K562 (cell line): ENCODE data around the gene SH3RF1. TPM values are rescaled to one million over a fixed set of nuclear protein-coding genes. Genes with fewer than 3 reads are reported as not detected.

Source experiments
- ATAC-seq: fragments of 200-7000 bp; cut with Tn5 transposase; 3 replicates; pipeline ENCODE4 v1.9.1; 2020; ENCODE audit warnings: moderate library complexity
- BruUV-seq: library from RNA; stranded (reverse); fragments of 400-500 nt; replicated peaks from 2 replicates; lab custom pipeline; 2021; lab: Mats Ljungman, UMichigan
- CTCF ChIA-PET: fragments of 300-600 bp; formaldehyde crosslinking; extraction: SDS; loops from one replicate; lab custom pipeline; 2021; ENCODE audit warnings: low intra/inter-chr PET ratio; lab: Yijun Ruan, JAX
- POLR2A ChIA-PET: fragments of 300-600, 350-650 bp; sonication (Branson Sonifier 250); formaldehyde crosslinking; extraction: SDS; loops from one replicate; lab custom pipeline; 2021; ENCODE audit warnings: antibody characterized with exemption, inconsistent platforms; lab: Yijun Ruan, JAX
- DNase-seq, 4 experiments: peaks; one replicate each; pipeline versions ENCODE4 v3.0.0 to v3.0.0-alpha.2; 2011 to 2018; ENCODE audit warnings: low spot score in 3 of 4, mixed read lengths in 3 of 4; ENCODE audit errors: extremely low read depth in 1 of 4
- FAIRE-seq: peaks from 2 replicates; lab custom pipeline; 2011; peaks lifted over from hg19 to GRCh38; lab: Jason Lieb, UNC
- H2AFZ ChIP-seq: 2 replicates; pipeline ENCODE4 v1.6.0; 2011; ENCODE audit warnings: low read depth, low read length, control low read depth, inconsistent platforms
- H3K27ac ChIP-seq: fragments of 200-600 bp; 3 replicates; pipeline ENCODE4 v1.8.0; 2011; ENCODE audit warnings: low read depth, mild to moderate bottlenecking, control low read depth, inconsistent platforms, low read length, moderate library complexity, mixed read lengths; ENCODE audit errors: extremely low read depth
- H3K27me3 ChIP-seq, 2 experiments: fragments of 300-600 bp in 1 of 2; 2 replicates in 1 of 2; 3 replicates in 1 of 2; pipeline versions ENCODE4 v1.6.0 to v1.8.0; 2011; ENCODE audit warnings: inconsistent platforms in 2 of 2, low read length in 2 of 2, mild to moderate bottlenecking in 1 of 2, mixed read lengths in 1 of 2, moderate library complexity in 1 of 2; ENCODE audit not compliant: control insufficient read depth in 2 of 2, insufficient read depth in 2 of 2
- H3K36me3 ChIP-seq: fragments of 300-600 bp; 3 replicates; pipeline ENCODE4 v1.8.0; 2011; ENCODE audit warnings: mild to moderate bottlenecking, low read length, inconsistent platforms; ENCODE audit not compliant: control insufficient read depth, insufficient read depth
- H3K4me1 ChIP-seq, 2 experiments: fragments of 200-600 bp in 1 of 2; replicated peaks in 1 of 2; 2 replicates in 1 of 2; 3 replicates in 1 of 2; pipeline versions ENCODE4 v1.5.1 to v1.8.0; 2011; ENCODE audit warnings: inconsistent platforms in 2 of 2, low read length in 2 of 2, mild to moderate bottlenecking in 1 of 2, mixed read lengths in 1 of 2, moderate library complexity in 1 of 2; ENCODE audit not compliant: control insufficient read depth in 2 of 2, insufficient read depth in 2 of 2
- H3K4me2 ChIP-seq: 2 replicates; pipeline ENCODE4 v1.6.1; 2011; ENCODE audit warnings: low read length, control low read depth, inconsistent platforms, mixed read lengths; ENCODE audit not compliant: insufficient read depth
- H3K4me3 ChIP-seq: fragments of 200-600 bp; sonication (generic), shearing (Covaris generic); 2 replicates; pipeline ENCODE4 v1.5.1; 2016; ENCODE audit warnings: control low read depth, inconsistent platforms
- H3K79me2 ChIP-seq: fragments of 200-600 bp; 3 replicates; pipeline ENCODE4 v1.8.0; 2011; ENCODE audit warnings: low read length, inconsistent platforms; ENCODE audit not compliant: control insufficient read depth, insufficient read depth
- H3K9ac ChIP-seq, 2 experiments: 2 replicates each; pipeline versions ENCODE4 v1.6.0 to v1.6.1; 2011; ENCODE audit warnings: low read depth in 2 of 2, low read length in 2 of 2, control low read depth in 1 of 2, inconsistent platforms in 1 of 2, mild to moderate bottlenecking in 1 of 2, mixed read lengths in 1 of 2; ENCODE audit not compliant: insufficient read depth in 1 of 2
- H3K9me1 ChIP-seq: one replicate; pipeline ENCODE4 v1.6.0; 2011; ENCODE audit warnings: inconsistent platforms, mild to moderate bottlenecking, low read length, moderate library complexity; ENCODE audit not compliant: control insufficient read depth, insufficient read depth
- H3K9me3 ChIP-seq: replicated peaks from 2 replicates; pipeline ENCODE4 v1.5.1; 2011; ENCODE audit warnings: low read depth, low read length, inconsistent platforms; ENCODE audit not compliant: control insufficient read depth, insufficient read depth
- H4K20me1 ChIP-seq: replicated peaks from 2 replicates; pipeline ENCODE4 v1.6.1; 2011; ENCODE audit warnings: low read length, inconsistent platforms, mixed read lengths; ENCODE audit not compliant: control insufficient read depth, insufficient read depth
- ASH1L ChIP-seq: fragments of 450-650 bp; IDR thresholded peaks from 2 replicates; pipeline ENCODE4 v1.6.1; 2018; ENCODE audit warnings: borderline replicate concordance, mild to moderate bottlenecking, low read depth; ENCODE audit not compliant: partially characterized antibody
- CHD1 ChIP-seq: fragments of 200-600 bp; sonication (generic); IDR thresholded peaks from one replicate; pipeline ENCODE4 v1.6.1; 2012; ENCODE audit warnings: mild to moderate bottlenecking, moderate library complexity, low read length, inconsistent platforms
- ERF ChIP-seq: fragments of 450-650 bp; formaldehyde crosslinking; IDR thresholded peaks from 2 replicates; pipeline ENCODE4 v1.4.0; 2020; ENCODE audit warnings: mild to moderate bottlenecking, mixed read lengths
- FOSL1 ChIP-seq: fragments of 200-800 bp; sonication (Bioruptor generic); conservative IDR thresholded peaks from 2 replicates; pipeline ENCODE4 v1.6.1; 2016; ENCODE audit warnings: missing genetic modification characterization, missing compliant biosample characterization
- PRPF4 ChIP-seq: fragments of 200-400 bp; formaldehyde crosslinking; IDR thresholded peaks from one replicate; pipeline ENCODE4 v1.6.1; 2017; ENCODE audit warnings: low read length, low read depth, mild to moderate bottlenecking; ENCODE audit not compliant: insufficient read depth, poor library complexity, severe bottlenecking
- SNIP1 ChIP-seq: fragments of 450-650 bp; IDR thresholded peaks from 2 replicates; pipeline ENCODE4 v1.7.1; 2017; ENCODE audit warnings: low read depth, mild to moderate bottlenecking
- XRCC5 ChIP-seq: fragments of 200-400 bp; formaldehyde crosslinking; IDR thresholded peaks from 2 replicates; pipeline ENCODE4 v1.6.1; 2017; ENCODE audit warnings: low read depth, mild to moderate bottlenecking, low read length
- ZBTB34 ChIP-seq: fragments of 250-450 bp; sonication (Bioruptor Pico); IDR thresholded peaks from 2 replicates; pipeline ENCODE4 v1.8.0; 2021; ENCODE audit warnings: mild to moderate bottlenecking, moderate library complexity
- ZNF23 ChIP-seq: fragments of 250-450 bp; sonication (Bioruptor Pico); IDR thresholded peaks from 2 replicates; pipeline ENCODE4 v1.4.0; 2020; ENCODE audit warnings: mild to moderate bottlenecking
- ZNF318 ChIP-seq, 2 experiments: fragments of 450-650 bp; IDR thresholded peaks; 2 replicates each; pipeline ENCODE4 v1.6.1; 2016; ENCODE audit warnings: mild to moderate bottlenecking in 2 of 2, borderline replicate concordance in 1 of 2, low read depth in 1 of 2, moderate library complexity in 1 of 2
- ZNF586 ChIP-seq: fragments of 450-650 bp; formaldehyde crosslinking; conservative IDR thresholded peaks from 2 replicates; pipeline ENCODE4 v1.4.0; 2020; ENCODE audit warnings: mild to moderate bottlenecking, moderate library complexity
- ZNF830 ChIP-seq: fragments of 250-450 bp; sonication (Bioruptor Pico); IDR thresholded peaks from 2 replicates; pipeline ENCODE4 v1.5.0; 2021; ENCODE audit warnings: mild to moderate bottlenecking
- WGBS: fragments of 100-300 bp; shearing (Covaris generic); methylation state at CpG from one replicate; pipeline ENCODE4 v1.1.6; 2016; ENCODE audit warnings: low coverage, mixed read lengths; ENCODE audit not compliant: insufficient coverage; ENCODE audit errors: missing lambda C conversion rate; 5-methylcytosine and 5-hydroxymethylcytosine counted together
- in situ Hi-C: fragments of 300-500 bp; cut with MboI; formaldehyde crosslinking; loops from 4 replicates; pipeline ENCODE4 v1.15.0; 2018; ENCODE audit warnings: inconsistent platforms, mixed read lengths
- intact Hi-C: fragments of 100-400 bp; cut with micrococcal nuclease; formaldehyde crosslinking; loops from 2 replicates; pipeline ENCODE4 v1.14.2; 2022
- polyA plus RNA-seq, 8 experiments: library from polyadenylated mRNA; depleted of rRNA in 4 of 8; stranded (reverse) in 5 of 8; unstranded in 3 of 8; fragments of >200 nt; fragmentation: Nextera tagmentation in 2 of 8; fragmentation: Illumina TruSeq in 1 of 8; extraction: Ambion mirVana in 2 of 8; extraction: Trizol in 1 of 8; gene quantifications; 2 replicates each; pipeline versions ENCODE4 v1.2.1 to v1.2.3, GENCODE V29; 2011 to 2014; ENCODE audit warnings: inconsistent platforms in 1 of 8, missing spikeins in 1 of 8
- total RNA-seq, 7 experiments: library from RNA; depleted of rRNA in 6 of 7; stranded (reverse); fragments of >200 nt in 6 of 7; fragmentation: Illumina TruSeq in 2 of 7; extraction: Trizol in 2 of 7; gene quantifications; 2 replicates each; pipeline versions ENCODE4 v1.2.1 to v1.2.3, GENCODE V29; 2011 to 2021; ENCODE audit warnings: low replicate concordance in 1 of 7

The SH3RF1 gene
- total and polyA plus RNA-seq, 9 of the 15 experiments (the other 6 are each of a cell fraction or from before 2014, with no cell fraction given): 0.04 to 0.16 (median 0.11) TPM; not detected in 6

- H3K27ac ChIP-seq: no peak overlapping the region
- H3K27me3 ChIP-seq: peaks cover 0 to 7% of the 10 kb centered on the region in 2 experiments; a peak in 3 of 5 replicates
- 0% methylated on average over 6 of the region's 6 CpGs for WGBS
- FAIRE-seq (no peak), DNase-seq (no peak), ATAC-seq (no peak)
- ChIA-PET POLR2A (no interaction called here), CTCF (no interaction called here)
- H3K36me3 ChIP-seq: no peaks in the 10 kb centered on the region
- no peak overlapping the region for H3K4me3 ChIP-seq
- BruUV-seq: no TSS peak
- H3K79me2 ChIP-seq: no peaks in the 10 kb centered on the region
- H3K9me3 ChIP-seq: no peaks in the 10 kb centered on the region
- no peaks in the 10 kb centered on the region for H4K20me1 ChIP-seq
- no peak overlapping the region for H3K4me2 ChIP-seq
- H2AFZ ChIP-seq: no peak overlapping the region
- H3K9me1 ChIP-seq: no peaks in the 10 kb centered on the region
- H3K9ac ChIP-seq: no peak overlapping the region
- intact Hi-C loops (no loop called here), in situ Hi-C loops (no loop called here)
- H3K4me1 ChIP-seq: no peaks in the 10 kb centered on the region
- TF ChIP-seq FOSL1 (tag) (no peak), PRPF4 (no peak), ZNF830 (no peak), ERF (no peak), ZBTB34 (no peak), CHD1 (no peak), SNIP1 (no peak), XRCC5 (no peak), ASH1L (no peak), ZNF318 (IDR thresholded peaks at IDR 0.05; ENCODE audit: borderline replicate concordance in 1 of 2, low read depth in 1 of 2) (no peak), ZNF23 (CRISPR knock-in tag) (no peak), ZNF586 (CRISPR knock-in tag) (no peak)
These were observed 33.7 kb downstream of the SH3RF1 start for GRCh38 chr4:169236873-169237626.
